Mesothelial cell of epicardium (in vitro differentiated cells): ENCODE measurements around the gene PRUNE2. TPM values are rescaled to one million over a fixed set of nuclear protein-coding genes. Genes with fewer than 3 reads are reported as not detected.
"Not testable (repeated sequence)": the region's sequence is repeated elsewhere in the genome, so short reads cannot be mapped to it uniquely, and the experiment has no call there.

Experiments
- DNase-seq, 2 experiments: peaks; one replicate each; pipeline ENCODE4 v3.0.0; 2021; ENCODE audit warnings: low spot score in 2 of 2; ENCODE audit not compliant: unreplicated experiment in 2 of 2
- H3K27ac Mint-ChIP-seq: 2 replicates; pipeline ENCODE4 v1.8.0; 2021; ENCODE audit warnings: mixed read lengths
- H3K27me3 Mint-ChIP-seq: 2 replicates; pipeline ENCODE4 v1.8.0; 2021; ENCODE audit warnings: low read depth, mixed read lengths
- H3K36me3 Mint-ChIP-seq: 2 replicates; pipeline ENCODE4 v1.8.0; 2021; ENCODE audit warnings: mixed read lengths
- H3K4me1 Mint-ChIP-seq: 2 replicates; pipeline ENCODE4 v1.8.0; 2021; ENCODE audit warnings: mixed read lengths
- H3K4me3 Mint-ChIP-seq: 2 replicates; pipeline ENCODE4 v1.8.0; 2021; ENCODE audit warnings: mild to moderate bottlenecking, moderate library complexity, mixed read lengths
- H3K9me3 Mint-ChIP-seq: 2 replicates; pipeline ENCODE4 v1.8.0; 2021; ENCODE audit warnings: mixed read lengths
- CTCF ChIP-seq: fragments of 200-600 bp; sonication (generic); IDR thresholded peaks from one replicate; pipeline ENCODE4 v1.5.0; 2021; ENCODE audit warnings: antibody characterized with exemption; ENCODE audit not compliant: unreplicated experiment
- total RNA-seq: library from RNA; stranded (reverse); gene quantifications from 3 replicates; pipeline ENCODE4 v1.2.1, GENCODE V29; 2021

The PRUNE2 gene
- total RNA-seq, 1 donor from 2014 or later, result 3.4 TPM

DNA sequence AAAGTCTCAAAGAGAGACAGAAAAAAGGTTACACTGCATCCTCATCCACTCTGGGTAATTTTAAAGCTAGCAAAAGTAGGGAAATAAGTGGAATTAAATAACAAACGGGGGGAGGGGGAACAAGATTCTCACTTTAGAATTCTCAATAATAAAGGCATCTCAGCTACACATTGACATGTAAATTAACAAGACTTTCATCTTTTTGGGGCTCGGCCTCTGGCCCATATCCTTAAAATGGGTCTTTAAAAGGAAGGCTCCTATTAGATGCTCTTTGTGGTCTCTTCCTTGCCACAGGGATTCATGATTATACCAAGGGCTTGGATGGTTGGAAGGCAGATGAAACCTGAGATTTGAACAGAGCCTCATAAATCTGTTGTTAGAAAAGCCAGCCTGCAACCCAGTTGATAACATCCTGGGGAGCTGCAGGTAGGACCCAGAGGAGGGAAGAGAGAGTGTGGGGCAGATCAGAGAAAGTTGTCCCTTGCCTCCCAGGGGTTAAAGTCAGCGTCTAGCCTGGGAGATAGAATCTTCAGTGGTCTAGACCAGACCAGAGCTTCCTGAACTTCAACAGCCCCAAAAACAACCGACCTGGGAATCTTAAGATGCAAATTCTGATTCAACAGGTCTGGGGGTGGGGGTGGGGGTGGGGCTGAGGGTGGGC is 311.0 kb downstream of the PRUNE2 start:
- peaks cover 25% of the 10 kb centered on the region for H3K27me3 Mint-ChIP-seq
- no peak for TF ChIP-seq CTCF
- peaks cover 30% of the 10 kb centered on the region for H3K4me1 Mint-ChIP-seq
- H3K4me3 Mint-ChIP-seq, result no peak overlapping the region
- no peaks in the 10 kb centered on the region for H3K9me3 Mint-ChIP-seq
- no peaks in the 10 kb centered on the region for H3K36me3 Mint-ChIP-seq
- no peak for DNase-seq
- H3K27ac Mint-ChIP-seq, result no peak overlapping the region

DNA sequence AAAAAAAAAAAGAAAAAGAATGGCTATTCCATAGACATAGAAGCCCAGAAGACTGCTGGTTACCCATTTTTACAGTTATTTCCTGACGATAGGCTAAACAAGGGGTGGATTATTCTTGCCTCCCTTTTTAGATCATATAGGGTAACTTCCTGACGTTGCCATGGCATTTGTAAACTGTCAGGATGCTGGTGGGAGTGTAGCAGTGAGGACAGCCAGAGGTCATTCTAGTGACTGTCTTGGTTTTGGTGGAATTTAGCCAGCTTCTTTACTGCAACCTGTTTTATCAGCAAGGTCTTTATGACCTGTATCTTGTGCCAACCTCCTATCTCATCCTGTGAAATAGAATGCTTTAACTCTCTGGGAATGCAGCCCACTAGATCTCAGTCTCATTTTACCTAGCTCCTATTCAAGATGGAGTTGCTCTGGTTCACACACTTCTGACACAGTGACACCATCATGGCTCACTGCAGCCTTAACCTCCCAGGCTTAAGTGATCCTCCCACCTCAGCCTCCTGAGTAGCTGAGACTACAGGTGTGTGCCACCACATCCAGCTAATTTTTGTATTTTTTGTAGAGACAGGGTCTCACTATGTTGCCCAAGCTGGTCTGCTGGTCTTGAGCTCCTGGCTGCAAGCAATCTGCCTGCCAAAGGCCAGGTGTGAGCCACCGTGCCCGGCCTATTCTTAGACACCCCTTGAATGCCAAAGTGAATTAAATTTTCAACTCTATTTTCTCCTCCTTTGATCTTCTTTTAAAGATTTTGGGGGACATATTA is 311.8 kb downstream of the PRUNE2 start:
- not testable (repeated sequence) for DNase-seq, H3K9me3 Mint-ChIP-seq, H3K27ac Mint-ChIP-seq, H3K4me3 Mint-ChIP-seq, H3K36me3 Mint-ChIP-seq
- H3K27me3 Mint-ChIP-seq, result peaks cover 25% of the 10 kb centered on the region
- peaks cover 29% of the 10 kb centered on the region for H3K4me1 Mint-ChIP-seq

DNA sequence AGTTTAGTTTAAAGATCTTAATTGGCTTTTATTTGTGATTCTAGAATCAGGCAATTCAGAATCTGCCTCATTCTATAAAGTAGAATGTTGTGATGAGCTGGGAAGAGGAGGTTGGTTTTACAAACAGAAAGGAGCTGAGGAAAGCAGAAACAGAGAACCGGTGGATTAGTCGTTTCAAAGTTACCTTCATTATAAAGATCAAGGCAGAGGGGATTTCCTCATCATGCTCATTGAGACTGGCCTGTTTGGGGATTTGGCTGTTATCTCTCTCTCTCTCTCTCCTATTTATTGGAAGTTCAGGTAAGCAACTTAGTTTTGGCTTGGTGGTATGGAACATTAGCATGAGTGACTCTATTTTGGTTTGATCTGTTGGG is 313.0 kb downstream of the PRUNE2 start:
- Mint-ChIP-seq H3K4me1 (peaks cover 29% of the 10 kb centered on the region), H3K27ac (no peak overlapping the region), H3K36me3 (no peaks in the 10 kb centered on the region), H3K9me3 (no peaks in the 10 kb centered on the region), H3K27me3 (peaks cover 25% of the 10 kb centered on the region), H3K4me3 (no peak overlapping the region)
- TF ChIP-seq CTCF, result no peak
- DNase-seq, result no peak

DNA sequence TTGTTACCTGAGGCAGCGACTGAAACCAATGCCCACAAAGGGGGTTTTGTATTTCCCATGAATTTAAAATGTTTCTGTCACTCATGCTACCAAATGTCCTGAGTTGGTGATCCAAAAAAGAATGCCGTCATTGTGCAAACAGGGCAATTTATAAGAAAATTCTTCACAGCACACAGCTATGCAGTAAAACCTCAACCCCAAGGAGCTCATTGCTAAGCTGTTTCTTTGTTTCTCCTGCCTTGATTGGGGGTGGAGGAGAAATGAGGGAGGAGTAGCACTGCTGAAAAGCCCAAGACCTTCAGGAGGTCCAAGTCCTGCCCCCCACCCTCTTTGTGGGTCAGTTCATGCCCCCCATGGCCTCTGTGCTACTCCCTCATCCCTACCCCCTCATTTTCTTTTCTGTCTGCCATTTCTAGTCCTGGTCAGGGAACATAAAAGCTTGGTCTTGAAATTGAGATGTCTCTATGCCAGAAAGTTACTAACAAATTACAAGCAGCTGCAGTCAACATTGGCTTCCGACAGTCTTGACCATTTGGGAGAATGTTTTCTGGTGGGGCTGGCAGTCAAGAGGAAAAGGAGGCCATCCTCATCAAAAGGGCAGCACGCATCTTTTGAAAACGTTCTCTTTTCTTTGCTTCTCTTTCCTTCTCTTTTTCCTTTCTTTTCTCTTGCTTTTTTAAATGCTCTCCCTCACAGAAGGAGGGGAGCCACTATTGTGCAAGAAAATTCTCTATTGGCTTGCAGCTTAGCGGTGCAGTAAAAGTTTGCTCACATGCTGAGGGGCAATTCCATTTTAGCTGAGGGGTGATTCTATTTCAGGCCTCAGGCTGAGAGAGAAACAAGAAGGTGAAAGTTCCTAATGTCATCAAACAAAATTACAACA is 313.6 kb downstream of the PRUNE2 start:
- no peaks in the 10 kb centered on the region for H3K36me3 Mint-ChIP-seq
- H3K4me3 Mint-ChIP-seq, result no peak overlapping the region
- no peak for TF ChIP-seq CTCF
- peaks cover 23% of the 10 kb centered on the region for H3K4me1 Mint-ChIP-seq
- DNase-seq, result no peak
- no peak overlapping the region for H3K27ac Mint-ChIP-seq
- no peaks in the 10 kb centered on the region for H3K9me3 Mint-ChIP-seq
- peaks cover 25% of the 10 kb centered on the region for H3K27me3 Mint-ChIP-seq

- H3K27ac Mint-ChIP-seq, result no peak overlapping the region
- no peak for DNase-seq
- H3K36me3 Mint-ChIP-seq, result no peaks in the 10 kb centered on the region
- no peak for TF ChIP-seq CTCF
- H3K4me3 Mint-ChIP-seq, result no peak overlapping the region
- H3K27me3 Mint-ChIP-seq, result peaks cover 25% of the 10 kb centered on the region
- H3K9me3 Mint-ChIP-seq, result no peaks in the 10 kb centered on the region
- H3K4me1 Mint-ChIP-seq, result peaks cover 23% of the 10 kb centered on the region
Measured at GRCh38 chr9:76591256-76591950, 314.5 kb downstream of the PRUNE2 start.
